Measurements from ENCODE around the gene FARS2.

Gene FARS2

GRCh38 chr6:5425797-5426196, 164.5 kb downstream of the FARS2 start:
- no peak for DNase-seq (ENCODE audit: low spot score)

DNA sequence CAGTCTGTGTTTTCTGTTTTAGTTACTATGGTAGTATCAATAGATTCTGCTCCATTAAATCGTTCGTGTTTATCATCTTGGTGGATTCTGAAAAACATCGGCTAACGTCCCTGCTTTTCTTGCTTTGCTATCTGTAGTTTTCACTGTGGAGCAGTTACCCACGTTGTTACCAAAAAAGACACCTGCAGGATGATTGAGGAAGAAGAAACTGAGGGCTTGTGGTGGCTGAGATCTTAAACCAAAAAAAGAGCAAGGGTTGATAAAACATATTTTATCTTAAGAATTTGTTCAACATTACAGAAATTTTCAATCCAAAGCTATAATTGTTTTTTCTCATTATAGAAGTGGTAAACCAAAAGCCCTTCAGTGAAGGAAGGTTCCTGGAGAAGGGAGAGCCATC, 166.3 kb downstream of the FARS2 start:
- DNase-seq (ENCODE audit: low spot score): no peak

GRCh38 chr6:5433324-5433723, 172.0 kb downstream of the FARS2 start:
- no peak for DNase-seq (ENCODE audit: low spot score)

DNA sequence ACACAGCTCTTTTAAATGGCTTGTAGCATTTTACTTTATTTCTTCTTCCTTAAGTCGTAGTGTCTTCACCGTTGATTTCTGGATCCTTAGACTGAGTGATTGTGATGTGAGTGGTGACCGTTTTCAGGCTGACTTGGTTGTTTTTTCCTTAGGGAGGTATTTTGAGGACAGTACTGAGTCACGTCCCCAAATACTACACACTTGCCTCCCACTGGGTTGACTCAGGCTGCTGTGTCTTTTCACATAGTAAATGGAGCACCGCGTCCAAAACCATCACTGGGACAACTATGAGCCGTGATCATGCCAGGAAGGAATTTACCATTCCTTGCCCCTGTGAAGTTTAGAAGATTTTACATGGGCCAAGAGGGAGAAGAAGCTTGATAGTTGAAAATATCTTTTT, 174.1 kb downstream of the FARS2 start:
- DNase-seq (ENCODE audit: low spot score): no peak

GRCh38 chr6:5438922-5439584, 177.7 kb downstream of the FARS2 start:
- no peak for DNase-seq (ENCODE audit: low spot score)

GRCh38 chr6:5439749-5440148, 178.4 kb downstream of the FARS2 start:
- DNase-seq (ENCODE audit: low spot score): no peak

DNA sequence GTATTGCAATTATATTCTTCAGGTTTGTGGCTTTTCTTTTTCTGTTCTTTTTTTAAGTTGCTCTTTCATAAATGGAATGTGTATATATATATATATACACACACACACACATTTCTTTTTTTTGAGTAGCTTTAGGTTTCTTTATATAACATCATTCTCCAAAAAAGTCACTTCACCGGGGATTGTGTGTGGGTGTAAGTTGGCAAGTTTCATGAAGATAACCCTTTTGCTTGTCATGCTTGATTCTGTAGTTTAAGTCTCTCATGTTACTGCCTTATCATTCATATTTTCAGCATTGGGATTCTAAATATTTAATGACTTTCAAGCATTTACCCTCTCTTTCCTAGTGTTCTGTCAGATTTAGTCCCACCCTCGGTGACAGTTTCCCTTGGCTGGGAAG, 181.0 kb downstream of the FARS2 start:
- DNase-seq (ENCODE audit: low spot score): no peak

GRCh38 chr6:5442916-5443315, 181.6 kb downstream of the FARS2 start:
- DNase-seq (ENCODE audit: low spot score): no peak

- no peak for DNase-seq (ENCODE audit: low spot score)
Observed at GRCh38 chr6:5443491-5443890, 182.2 kb downstream of the FARS2 start.

DNA sequence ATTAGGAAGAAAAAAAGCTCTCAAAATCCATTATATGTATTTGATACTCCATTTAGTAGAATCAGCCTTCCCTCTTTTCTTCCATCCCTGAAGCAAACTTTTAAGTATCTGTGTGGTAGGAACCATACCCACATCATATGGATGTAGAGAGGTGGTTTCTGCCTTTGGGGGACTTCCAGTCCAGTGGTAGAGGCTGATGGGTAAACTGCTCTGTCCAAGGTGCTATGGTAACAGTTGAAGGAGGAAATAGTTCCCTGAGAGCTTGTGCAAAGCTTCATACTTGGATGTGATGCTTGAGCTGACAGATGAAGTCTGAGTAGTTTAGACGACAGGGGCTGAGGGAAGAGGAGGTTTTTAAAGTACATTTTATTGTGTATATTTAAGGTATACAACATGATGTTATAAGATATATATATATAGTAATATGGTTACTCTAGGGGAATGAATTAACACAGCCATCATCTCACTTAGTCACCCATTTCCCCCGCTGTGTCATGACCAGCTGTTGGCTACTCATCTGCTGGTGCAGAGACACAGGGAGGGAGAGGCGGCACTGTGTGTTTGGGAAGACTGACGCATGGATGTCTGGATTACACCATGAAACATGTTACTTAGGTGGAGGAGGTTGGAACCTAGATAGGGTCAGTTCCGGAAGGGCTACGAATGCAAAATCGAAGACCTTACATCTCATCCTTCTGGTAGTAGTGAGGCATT, 185.2 kb downstream of the FARS2 start:
- DNase-seq (ENCODE audit: low spot score): no peak

GRCh38 chr6:5447921-5448320, 186.6 kb downstream of the FARS2 start:
- no peak for DNase-seq (ENCODE audit: low spot score)

GRCh38 chr6:5450073-5450472, 188.8 kb downstream of the FARS2 start:
- no peak for DNase-seq (ENCODE audit: low spot score)

GRCh38 chr6:5453546-5453945, 192.2 kb downstream of the FARS2 start:
- no peak for DNase-seq (ENCODE audit: low spot score)

GRCh38 chr6:5455142-5455541, 193.8 kb downstream of the FARS2 start:
- DNase-seq (ENCODE audit: low spot score): no peak

GRCh38 chr6:5457041-5457440, 195.7 kb downstream of the FARS2 start:
- no peak for DNase-seq (ENCODE audit: low spot score)

DNA sequence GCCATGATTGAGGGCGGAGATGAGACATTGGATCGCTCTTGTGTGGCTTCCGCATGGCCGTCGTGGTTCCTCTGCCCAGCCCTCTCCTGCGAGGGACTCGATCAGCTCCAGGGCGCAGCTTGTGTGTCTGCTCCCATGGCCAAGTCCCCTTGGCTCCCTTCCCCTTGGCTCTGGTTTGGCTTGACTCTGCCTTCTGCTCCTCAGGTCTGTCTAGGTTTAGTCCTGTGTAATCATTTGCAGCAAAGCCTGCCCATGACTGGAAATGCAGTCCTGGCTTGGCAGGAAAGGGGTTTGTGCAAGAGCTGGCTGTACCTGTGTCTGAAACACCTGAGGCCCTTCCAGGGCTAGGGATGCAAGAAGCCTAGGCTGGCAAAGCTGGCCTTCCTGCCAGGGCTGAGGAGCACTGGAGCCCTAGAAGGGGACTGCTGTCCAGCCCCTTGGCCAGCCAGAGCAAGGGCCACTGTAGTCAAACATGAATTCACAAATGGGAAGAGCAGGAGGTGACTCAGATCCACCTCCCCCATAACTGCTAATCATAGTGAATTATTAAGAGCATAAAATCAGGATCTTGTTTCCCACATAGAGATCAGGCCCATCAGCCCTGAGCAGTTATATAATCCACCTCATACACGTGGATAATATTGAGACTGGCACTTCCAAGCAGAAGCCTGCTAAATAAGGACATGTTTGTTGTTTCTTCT, 196.8 kb downstream of the FARS2 start:
- no peak for DNase-seq (ENCODE audit: low spot score)

GRCh38 chr6:5459346-5459745, 198.0 kb downstream of the FARS2 start:
- DNase-seq (ENCODE audit: low spot score): no peak

DNA sequence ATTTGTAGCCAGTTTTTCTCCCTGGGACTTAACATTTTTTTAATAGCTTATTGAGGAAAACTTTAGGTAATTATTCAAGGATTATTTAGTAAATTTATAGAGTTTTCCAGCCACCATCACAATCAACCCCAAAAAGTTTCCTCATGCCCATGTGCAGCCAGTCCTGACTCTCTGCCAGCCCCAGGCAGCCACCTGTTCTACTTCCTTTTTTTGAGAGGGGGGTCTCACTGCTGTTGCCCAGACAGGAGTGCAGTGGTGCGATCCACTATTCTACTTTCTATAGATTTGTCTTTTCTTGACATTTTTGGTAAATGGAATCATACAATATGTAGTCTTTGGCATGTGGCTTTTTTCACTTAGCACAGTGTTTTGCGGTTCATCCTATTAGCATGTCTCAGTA, 200.1 kb downstream of the FARS2 start:
- no peak for DNase-seq (ENCODE audit: low spot score)

- no peak for DNase-seq (ENCODE audit: low spot score)
Observed at GRCh38 chr6:5462856-5463255, 201.5 kb downstream of the FARS2 start.

DNA sequence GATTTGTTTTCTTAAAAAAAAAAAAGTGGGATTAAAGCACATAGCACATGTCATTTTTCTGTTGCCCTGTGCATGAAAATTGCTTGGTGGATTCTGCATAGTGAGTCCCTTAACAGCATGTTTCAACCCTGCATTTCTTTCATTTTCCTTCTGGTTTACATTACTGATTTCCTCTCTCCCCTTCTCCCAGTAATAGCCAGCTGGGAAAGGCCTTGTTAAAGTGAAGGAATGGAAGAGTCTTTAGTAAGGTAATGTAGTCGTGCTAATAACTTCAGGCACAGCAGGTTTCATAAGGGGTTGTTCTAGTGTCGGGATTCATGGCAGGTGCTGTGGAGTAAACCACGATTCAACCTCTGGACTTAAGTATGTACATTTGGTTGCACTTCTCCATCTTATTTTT, 202.4 kb downstream of the FARS2 start:
- DNase-seq (ENCODE audit: low spot score): no peak

GRCh38 chr6:5464099-5464885, 203.0 kb downstream of the FARS2 start:
- DNase-seq (ENCODE audit: low spot score): no peak
